Epithelial cell of esophagus (primary cell): Measurements from ENCODE around the gene PFN3.

Experiments used
- DNase-seq: peaks from one replicate; pipeline ENCODE4 v3.0.0; 2010; ENCODE audit warnings: low read depth
- H3K4me3 ChIP-seq: 2 replicates; pipeline ENCODE4 v1.5.1; 2011; ENCODE audit warnings: mild to moderate bottlenecking, low read length, control low read depth
- TF ChIP-seq, protein P1 (sequence below): IDR thresholded peaks from 2 replicates; pipeline ENCODE4 v1.5.1; 2011; ENCODE audit warnings: low read depth, mild to moderate bottlenecking, low read length, control low read depth, inconsistent platforms; ENCODE audit not compliant: insufficient read depth; ENCODE audit errors: missing control alignments

The PFN3 gene

DNA sequence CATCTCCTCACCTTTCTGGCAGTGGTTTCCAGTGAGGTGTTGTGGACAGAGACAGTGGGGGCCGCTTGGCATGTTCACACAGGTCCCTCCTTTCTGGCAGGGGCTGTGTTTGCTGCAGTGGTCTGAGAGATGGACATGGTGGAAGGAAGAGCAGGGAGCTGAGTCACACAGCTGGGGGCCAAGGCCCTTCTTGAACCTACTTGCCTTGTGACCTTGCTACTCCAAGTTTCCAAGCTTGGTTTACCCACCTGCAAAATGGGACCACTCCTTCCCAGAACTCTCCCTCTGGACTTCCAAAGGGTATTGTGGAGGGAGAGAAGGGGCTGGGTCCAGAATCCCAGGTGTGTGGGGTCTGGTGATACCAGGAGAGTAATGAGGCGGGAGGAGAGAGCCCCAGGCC lies 4.9 kb upstream of the PFN3 start:
- DNase-seq: no peak
- H3K4me3 ChIP-seq: no peak overlapping the region
- TF ChIP-seq, protein P1, sequence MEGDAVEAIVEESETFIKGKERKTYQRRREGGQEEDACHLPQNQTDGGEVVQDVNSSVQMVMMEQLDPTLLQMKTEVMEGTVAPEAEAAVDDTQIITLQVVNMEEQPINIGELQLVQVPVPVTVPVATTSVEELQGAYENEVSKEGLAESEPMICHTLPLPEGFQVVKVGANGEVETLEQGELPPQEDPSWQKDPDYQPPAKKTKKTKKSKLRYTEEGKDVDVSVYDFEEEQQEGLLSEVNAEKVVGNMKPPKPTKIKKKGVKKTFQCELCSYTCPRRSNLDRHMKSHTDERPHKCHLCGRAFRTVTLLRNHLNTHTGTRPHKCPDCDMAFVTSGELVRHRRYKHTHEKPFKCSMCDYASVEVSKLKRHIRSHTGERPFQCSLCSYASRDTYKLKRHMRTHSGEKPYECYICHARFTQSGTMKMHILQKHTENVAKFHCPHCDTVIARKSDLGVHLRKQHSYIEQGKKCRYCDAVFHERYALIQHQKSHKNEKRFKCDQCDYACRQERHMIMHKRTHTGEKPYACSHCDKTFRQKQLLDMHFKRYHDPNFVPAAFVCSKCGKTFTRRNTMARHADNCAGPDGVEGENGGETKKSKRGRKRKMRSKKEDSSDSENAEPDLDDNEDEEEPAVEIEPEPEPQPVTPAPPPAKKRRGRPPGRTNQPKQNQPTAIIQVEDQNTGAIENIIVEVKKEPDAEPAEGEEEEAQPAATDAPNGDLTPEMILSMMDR: no peak

- H3K4me3 ChIP-seq: peak overlapping the region; percentile 63
- TF ChIP-seq, protein P1: no peak
- DNase-seq: no peak
Observed at GRCh38 chr5:177404641-177405179, 4.2 kb upstream of the PFN3 start.

GRCh38 chr5:177403792-177404640 lies 3.6 kb upstream of the PFN3 start:
- peak overlapping the region; percentile 63 for H3K4me3 ChIP-seq
- TF ChIP-seq, protein P1: peak; percentile 60
- peak; percentile 77 for DNase-seq

GRCh38 chr5:177403102-177403791 lies 2.8 kb upstream of the PFN3 start:
- DNase-seq: peak; percentile 62
- peak overlapping the region; percentile 63 for H3K4me3 ChIP-seq
- TF ChIP-seq, protein P1: peak; percentile 7

DNA sequence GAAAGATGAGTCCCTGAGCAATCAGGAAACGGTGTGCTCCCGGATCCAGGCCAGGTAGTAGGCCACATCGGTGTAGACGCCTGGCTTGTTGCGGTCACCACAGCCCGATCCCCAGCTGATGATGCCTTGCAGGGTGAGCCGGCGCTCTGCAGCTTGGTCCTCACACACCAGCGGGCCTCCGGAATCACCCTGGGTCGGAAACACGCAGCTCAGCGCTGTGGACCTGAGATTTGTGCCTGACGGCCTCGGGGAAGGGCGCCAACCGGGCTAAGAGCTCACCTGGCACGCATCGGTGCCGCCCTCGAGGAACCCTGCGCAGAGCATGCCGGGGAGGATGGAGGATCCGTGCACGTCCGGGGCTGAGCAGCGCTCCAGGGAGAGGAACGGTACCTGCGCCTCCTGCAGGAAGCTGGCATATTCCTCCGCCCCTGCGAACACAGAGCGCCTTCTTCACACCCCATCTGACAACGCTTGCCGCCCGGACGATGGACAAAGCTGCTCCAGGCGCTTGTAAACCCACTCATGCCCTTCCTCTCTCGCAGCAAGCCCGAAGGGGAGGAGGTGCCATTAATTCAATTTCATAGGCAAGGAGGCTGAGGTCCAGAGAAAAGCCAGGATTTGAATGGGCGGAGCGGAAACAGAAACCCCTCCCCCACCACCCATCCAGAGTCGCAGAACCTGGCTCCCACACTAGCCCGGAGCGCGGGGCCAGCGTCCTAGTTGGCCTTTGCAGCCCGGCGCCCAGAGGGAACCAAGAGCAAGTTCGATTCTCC lies 2.0 kb upstream of the PFN3 start:
- peak overlapping the region; percentile 63 for H3K4me3 ChIP-seq
- TF ChIP-seq, protein P1: peak; percentile 74
- peak; percentile 91 for DNase-seq

GRCh38 chr5:177397875-177398390 lies 2.5 kb downstream of the PFN3 start:
- TF ChIP-seq, protein P1: no peak
- DNase-seq: no peak
- no peak overlapping the region for H3K4me3 ChIP-seq
